Prostate gland (tissue), 2 donors: Measurements from ENCODE around the gene ATP1A2. TPM values are rescaled to one million over a fixed set of nuclear protein-coding genes. Genes with fewer than 3 reads are reported as not detected.
A peak's percentile ranks its signal among the peaks of the same experiment; 100 is the strongest.

Experiments used
- DNase-seq: peaks from one replicate; pipeline ENCODE4 v3.0.0-alpha.2; 2019; ENCODE audit warnings: low spot score
- H3K27ac ChIP-seq, 2 donors: fragments of 200-600 bp; sonication (generic); 2 replicates each; pipeline ENCODE4 v1.5.1; 2017 to 2019
- H3K27me3 ChIP-seq: fragments of 200-600 bp; sonication (generic); replicated peaks from 2 replicates; pipeline ENCODE4 v1.5.1; 2019; ENCODE audit not compliant: insufficient read depth
- H3K36me3 ChIP-seq, 2 donors: fragments of 200-600 bp; sonication (generic); 1 replicate in 1 of 2; 2 replicates in 1 of 2; pipeline versions ENCODE4 v1.5.1 to v1.8.1; 2017 to 2019
- H3K4me1 ChIP-seq: fragments of 200-600 bp; sonication (generic); replicated peaks from 2 replicates; pipeline ENCODE4 v1.5.1; 2019
- H3K4me3 ChIP-seq, 2 donors: fragments of 200-600 bp; sonication (generic); 2 replicates each; pipeline ENCODE4 v1.5.1; 2017 to 2019
- H3K9me3 ChIP-seq: fragments of 200-600 bp; sonication (generic); 2 replicates; pipeline ENCODE4 v1.5.1; 2017
- CTCF ChIP-seq, 4 experiments: fragments of 200-600 bp in 2 of 4; fragments of 450-650 bp in 2 of 4; sonication (generic) in 2 of 4; IDR thresholded peaks; 1 replicate in 3 of 4; 2 replicates in 1 of 4; pipeline ENCODE4 v1.5.1; 2016 to 2019; ENCODE audit warnings: antibody characterized with exemption in 4 of 4, mild to moderate bottlenecking in 2 of 4, moderate library complexity in 2 of 4
- POLR2A ChIP-seq: fragments of 450-650 bp; IDR thresholded peaks from one replicate; pipeline ENCODE4 v1.6.1; 2016; ENCODE audit warnings: antibody characterized with exemption, mild to moderate bottlenecking
- POLR2AphosphoS5 ChIP-seq: sonication (generic); formaldehyde crosslinking; IDR thresholded peaks from one replicate; pipeline ENCODE4 v1.6.1; 2017; ENCODE audit warnings: antibody characterized with exemption
- WGBS: methylation state at CpG from one replicate; pipeline ENCODE4 v1.1.5; 2018; 5-methylcytosine and 5-hydroxymethylcytosine counted together
- intact Hi-C: fragments of 100-400 bp; cut with DNase I; formaldehyde crosslinking; loops from one replicate; pipeline ENCODE4 v1.14.2; 2022
- total RNA-seq, 2 donors: library from RNA; depleted of rRNA; stranded (reverse); fragments of >200 nt; gene quantifications; one replicate each; pipeline ENCODE4 v1.1.0, GENCODE V29; 2016

Gene ATP1A2
- total RNA-seq, 2 donors from 2014 or later: 14.8 to 69.0 TPM

GRCh38 chr1:160070243-160071163, 45.1 kb upstream of the ATP1A2 start:
- Histone ChIP-seq H3K4me1 (peaks cover 6% of the 10 kb centered on the region), H3K27me3 (no peaks in the 10 kb centered on the region), H3K9me3 (no peaks in the 10 kb centered on the region), H3K4me3 (peak overlapping the region; percentile 31 to 36), H3K36me3 (no peaks in the 10 kb centered on the region), H3K27ac (no peak overlapping the region)
- intact Hi-C loops: no loop called here
- 2% methylated on average over 44 of the region's 46 CpGs for WGBS
- no peak for TF ChIP-seq CTCF (IDR thresholded peaks at IDR 0.05)
- peak; percentile 24 for TF ChIP-seq POLR2A
- DNase-seq: peak; percentile 56

- Histone ChIP-seq H3K4me1 (peaks cover 6% of the 10 kb centered on the region), H3K27me3 (no peaks in the 10 kb centered on the region), H3K36me3 (no peaks in the 10 kb centered on the region), H3K4me3 (no peak overlapping the region), H3K27ac (no peak overlapping the region), H3K9me3 (no peaks in the 10 kb centered on the region)
- intact Hi-C loops: no loop called here
- TF ChIP-seq POLR2A (no peak), CTCF (IDR thresholded peaks at IDR 0.05) (no peak), POLR2AphosphoS5 (no peak)
- WGBS: 87% methylated on average over 5 of the region's 5 CpGs
- no peak for DNase-seq
These were observed 44.3 kb upstream of the ATP1A2 start for GRCh38 chr1:160071289-160071688.

- TF ChIP-seq POLR2A: no peak
- no peak for TF ChIP-seq POLR2AphosphoS5
- no peak for TF ChIP-seq CTCF (IDR thresholded peaks at IDR 0.05)
- H3K4me1 ChIP-seq: peaks cover 6% of the 10 kb centered on the region
- no peaks in the 10 kb centered on the region for H3K36me3 ChIP-seq
- intact Hi-C loops: no loop called here
- no peak overlapping the region for H3K4me3 ChIP-seq
- DNase-seq: no peak
- no peaks in the 10 kb centered on the region for H3K9me3 ChIP-seq
- no peak overlapping the region for H3K27ac ChIP-seq
- 80% methylated on average over 4 of the region's 4 CpGs for WGBS
- no peaks in the 10 kb centered on the region for H3K27me3 ChIP-seq
These were observed 40.7 kb upstream of the ATP1A2 start for GRCh38 chr1:160074865-160075264.

DNA sequence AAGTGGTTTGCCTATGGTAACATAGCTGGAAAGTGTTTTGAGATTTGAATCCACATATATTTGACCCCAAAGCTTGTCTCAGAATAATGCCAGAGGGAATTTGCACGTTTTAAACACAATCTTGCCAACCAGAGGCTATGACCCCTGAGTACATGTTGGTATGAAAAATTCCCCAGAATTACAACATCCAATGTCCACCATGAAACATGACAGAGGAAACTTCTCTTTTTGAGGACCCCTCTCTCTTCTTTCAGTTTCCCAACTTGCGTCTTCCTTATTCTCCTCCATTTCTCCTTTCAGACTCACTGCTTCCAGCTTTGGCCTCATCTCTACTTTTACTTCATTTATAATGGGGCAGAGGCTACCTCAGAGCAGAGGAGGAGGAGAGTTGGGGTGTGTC, 39.7 kb upstream of the ATP1A2 start:
- no peaks in the 10 kb centered on the region for H3K9me3 ChIP-seq
- H3K27ac ChIP-seq: no peak overlapping the region
- H3K4me1 ChIP-seq: peaks cover 3% of the 10 kb centered on the region
- no peak for DNase-seq
- TF ChIP-seq POLR2AphosphoS5 (no peak), POLR2A (no peak), CTCF (IDR thresholded peaks at IDR 0.05) (no peak)
- H3K36me3 ChIP-seq: no peaks in the 10 kb centered on the region
- no peak overlapping the region for H3K4me3 ChIP-seq
- WGBS: 54% methylated on average over 2 of the region's 2 CpGs
- H3K27me3 ChIP-seq: no peaks in the 10 kb centered on the region
- intact Hi-C loops: no loop called here

GRCh38 chr1:160076295-160076694, 39.3 kb upstream of the ATP1A2 start:
- no peak for TF ChIP-seq POLR2AphosphoS5
- TF ChIP-seq CTCF (IDR thresholded peaks at IDR 0.05): no peak
- TF ChIP-seq POLR2A: no peak
- no peaks in the 10 kb centered on the region for H3K27me3 ChIP-seq
- no peaks in the 10 kb centered on the region for H3K9me3 ChIP-seq
- 91% methylated on average over 3 of the region's 3 CpGs for WGBS
- no peaks in the 10 kb centered on the region for H3K4me1 ChIP-seq
- no peaks in the 10 kb centered on the region for H3K36me3 ChIP-seq
- intact Hi-C loops: no loop called here
- no peak overlapping the region for H3K27ac ChIP-seq
- H3K4me3 ChIP-seq: no peak overlapping the region
- no peak for DNase-seq
